ENCODE measurements around the gene MT3.

GRCh38 chr16:56593573-56594291 is 4.4 kb downstream of the MT3 start:
- TF ChIP-seq POLR2A (IDR thresholded peaks at IDR 0.05) (no peak), CTCF (IDR thresholded peaks at IDR 0.05) (no peak)

All from right lobe of liver (tissue), 4 donors.